SKM-1 (cell line): ENCODE results near the gene TEAD1.

Experiments used
- DNase-seq: peaks from one replicate; lab custom pipeline; 2025; ENCODE audit not compliant: unreplicated experiment; lab: John Stamatoyannopoulos, UW

TEAD1 gene

GRCh38 chr11:12664385-12664784 is 9.8 kb upstream of the TEAD1 start:
- DNase-seq: no peak

DNA sequence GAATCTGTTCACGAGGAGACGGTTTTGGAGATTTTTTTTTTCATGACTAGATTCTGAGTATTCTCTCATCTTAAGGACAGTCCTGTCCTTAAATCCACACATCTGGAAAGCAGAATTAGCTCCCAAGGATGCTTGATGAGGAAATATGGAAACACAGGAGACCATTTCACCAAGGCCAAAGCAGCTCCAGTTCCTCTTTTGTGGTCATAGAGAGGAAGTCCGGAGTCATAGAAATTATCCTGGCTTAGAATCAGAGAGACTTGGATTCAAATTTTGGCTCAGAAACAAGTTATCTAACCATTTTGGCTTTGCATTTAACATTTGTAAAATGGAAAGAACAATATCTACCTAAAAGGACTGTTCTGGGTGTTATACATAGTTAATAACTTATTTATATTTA is 7.3 kb upstream of the TEAD1 start:
- no peak for DNase-seq

DNA sequence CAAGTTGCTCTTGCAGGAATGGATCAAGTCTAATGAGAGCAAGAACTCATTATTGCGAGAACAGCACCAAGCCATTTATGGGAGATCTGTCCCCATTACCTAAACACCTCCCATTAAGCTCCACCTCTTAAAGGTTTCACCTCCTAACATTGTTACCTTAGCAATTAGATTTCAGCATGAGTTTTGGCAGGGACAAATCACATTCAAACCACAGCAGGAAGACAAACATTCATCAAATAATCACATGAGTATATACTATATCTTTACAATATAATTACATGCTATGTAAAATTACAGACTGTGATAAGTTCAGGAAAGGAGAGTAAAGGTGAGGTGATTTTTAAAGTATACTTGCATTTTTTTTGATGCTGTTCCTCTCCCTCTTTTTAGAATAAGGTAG is 6.6 kb upstream of the TEAD1 start:
- DNase-seq: no peak

DNA sequence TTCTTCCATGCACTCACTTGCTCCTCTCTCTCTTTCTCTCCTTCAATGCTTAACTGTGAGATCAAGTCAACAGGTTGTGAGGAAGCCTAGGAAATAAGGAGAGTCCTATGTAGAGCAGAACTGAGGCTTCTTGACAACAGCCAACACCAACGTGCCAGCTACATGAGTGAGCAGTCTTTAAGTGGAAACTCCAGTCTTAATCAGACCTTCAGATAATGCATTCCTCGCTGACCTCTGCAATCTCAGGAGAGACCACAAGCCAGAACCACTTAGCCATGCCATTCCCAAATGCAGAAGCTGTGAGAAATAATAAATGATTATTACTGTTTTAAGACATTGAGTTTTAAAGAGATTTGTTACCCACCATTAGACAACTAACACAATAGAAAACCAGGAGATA is 6.1 kb upstream of the TEAD1 start:
- no peak for DNase-seq

DNA sequence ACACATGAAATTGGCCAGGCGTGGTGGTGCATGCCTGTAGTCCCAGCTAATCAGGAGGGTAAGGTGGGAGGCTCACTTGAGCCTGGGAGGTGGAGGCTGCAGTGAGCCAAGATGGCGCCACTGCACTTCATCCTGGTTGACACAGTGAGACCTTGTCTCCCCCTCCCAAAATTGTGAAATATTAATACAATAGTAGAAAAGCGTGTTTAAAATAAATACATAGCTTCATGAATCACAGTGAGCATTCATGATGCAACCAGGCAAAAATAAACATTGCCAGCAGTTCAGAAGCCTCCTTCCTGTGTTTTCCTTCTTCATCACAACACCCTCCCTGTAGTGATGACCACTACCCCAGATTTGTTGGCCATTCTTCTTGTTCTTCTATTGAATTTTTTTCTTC is 4.3 kb upstream of the TEAD1 start:
- DNase-seq: no peak

- no peak for DNase-seq
Observed at GRCh38 chr11:12671370-12671769, 2.9 kb upstream of the TEAD1 start.

DNA sequence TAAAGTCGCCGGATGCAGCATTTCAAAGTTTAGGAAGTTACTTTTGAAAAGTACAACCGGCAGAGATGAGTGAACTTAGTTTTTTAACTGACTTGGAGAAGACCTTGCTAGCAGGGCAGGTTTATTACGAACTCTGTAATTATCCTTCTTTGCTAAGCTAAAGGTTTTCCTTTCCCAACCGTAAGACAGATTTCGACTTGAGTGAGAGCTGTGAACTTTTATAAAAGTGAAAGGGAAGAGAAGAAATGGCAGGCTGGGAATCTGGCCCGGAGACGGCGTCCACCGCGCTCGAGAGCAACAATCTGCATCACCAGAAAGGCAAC is 659 bp upstream of the TEAD1 start:
- DNase-seq: no peak

GRCh38 chr11:12674571-12674935 is 332 bp downstream of the TEAD1 start:
- DNase-seq: no peak

DNA sequence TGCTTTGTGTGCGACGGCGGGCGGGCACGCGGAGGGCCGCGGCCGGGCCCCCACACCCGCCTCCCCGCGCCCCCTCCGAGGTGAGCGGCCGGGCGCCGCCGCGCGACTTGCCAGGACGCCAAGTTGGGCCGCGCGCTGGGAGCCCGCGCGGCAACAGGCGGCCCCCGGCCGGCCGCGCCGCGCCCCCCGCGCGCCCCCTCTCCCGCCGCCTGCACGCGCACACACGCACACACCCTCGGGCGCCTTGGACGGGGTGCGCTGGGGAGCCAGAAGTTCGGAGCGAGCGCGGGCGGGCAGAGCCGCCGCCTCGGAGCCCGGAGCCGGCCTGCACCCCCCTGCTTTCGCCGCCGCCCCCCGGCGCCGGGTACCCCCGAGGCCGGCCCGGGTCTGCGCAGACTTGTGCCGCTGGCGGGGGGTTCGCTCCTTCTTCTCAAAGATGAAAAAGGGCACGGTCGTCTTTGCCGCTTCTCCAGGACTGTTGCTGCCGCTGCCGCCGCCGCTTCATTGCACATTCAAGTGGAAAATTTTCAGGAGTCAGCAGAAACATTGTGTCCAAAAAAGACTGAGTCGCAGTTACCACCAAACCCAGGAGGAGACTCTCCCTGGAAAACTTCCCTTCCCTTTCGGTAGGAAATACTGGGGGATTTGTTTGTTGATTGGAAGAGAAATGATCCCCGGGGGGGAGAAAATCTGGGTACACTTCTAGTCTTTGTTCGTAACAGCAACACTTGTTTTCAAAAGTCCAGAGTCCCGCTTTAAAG is 895 bp downstream of the TEAD1 start:
- no peak for DNase-seq

GRCh38 chr11:12675951-12676711 is 1.9 kb downstream of the TEAD1 start:
- no peak for DNase-seq

- DNase-seq: no peak
Observed at GRCh38 chr11:12677131-12677530, 2.9 kb downstream of the TEAD1 start.

DNA sequence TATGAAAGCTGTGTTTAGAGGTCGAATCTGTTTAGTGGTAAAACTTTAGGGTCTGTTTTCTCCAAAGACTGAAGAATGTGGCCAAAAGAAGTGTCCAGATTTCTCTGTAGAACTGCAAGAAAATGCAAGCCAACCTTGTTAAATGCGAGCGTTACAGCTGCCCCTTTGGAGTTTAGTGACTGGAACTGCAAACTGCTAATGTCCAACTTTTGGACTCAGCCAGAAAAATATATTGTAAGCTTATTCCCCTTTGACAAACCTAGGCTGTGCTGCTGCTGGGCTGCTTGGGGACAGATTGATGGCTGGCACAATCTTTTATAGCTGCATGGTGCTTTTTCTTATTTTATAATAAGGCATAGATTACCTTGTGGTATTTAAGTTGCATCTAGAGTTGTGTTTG is 3.9 kb downstream of the TEAD1 start:
- DNase-seq: no peak

- DNase-seq: no peak
Observed at GRCh38 chr11:12678991-12679390, 4.8 kb downstream of the TEAD1 start.

- DNase-seq: no peak
Observed at GRCh38 chr11:12679471-12679870, 5.2 kb downstream of the TEAD1 start.

- peak; percentile 44 for DNase-seq
Observed at GRCh38 chr11:12680246-12680939, 6.2 kb downstream of the TEAD1 start.

DNA sequence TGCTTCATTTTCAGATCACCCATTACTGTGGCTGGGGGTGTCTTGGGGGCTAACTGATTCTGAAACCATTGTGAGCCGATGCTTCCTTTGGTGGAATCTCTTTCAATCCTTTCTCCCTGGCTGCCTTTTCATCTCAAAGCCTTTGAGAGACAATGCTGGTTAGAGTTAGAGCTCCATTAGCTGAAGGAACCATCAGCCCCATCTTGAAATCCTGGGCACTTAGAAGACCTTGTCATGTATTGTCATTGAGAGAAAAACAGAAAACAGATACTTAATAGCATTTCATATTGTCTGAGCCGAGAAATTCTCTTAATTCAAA is 6.7 kb downstream of the TEAD1 start:
- no peak for DNase-seq

GRCh38 chr11:12681466-12681865 is 7.2 kb downstream of the TEAD1 start:
- no peak for DNase-seq

DNA sequence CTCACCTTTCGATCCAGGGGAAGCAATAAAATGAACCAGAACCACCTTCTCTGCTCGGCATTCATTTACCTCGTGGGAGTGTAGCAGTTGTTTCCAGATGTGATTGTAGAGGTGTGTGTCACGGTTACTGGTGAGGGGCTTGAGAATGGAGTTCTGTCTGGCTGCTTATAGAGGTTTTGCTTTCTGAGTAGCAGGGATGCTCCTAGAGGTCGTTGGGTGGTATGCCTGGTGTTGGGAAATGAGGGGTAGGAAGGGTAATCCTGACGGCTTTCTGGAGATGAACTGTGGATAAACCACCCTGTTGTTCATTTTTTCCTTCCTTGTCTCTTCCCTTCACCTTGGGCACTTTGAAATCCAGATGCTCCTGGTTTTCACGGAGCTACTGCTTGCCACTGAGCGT is 8.1 kb downstream of the TEAD1 start:
- no peak for DNase-seq

GRCh38 chr11:12682737-12683500 is 8.7 kb downstream of the TEAD1 start:
- no peak for DNase-seq

DNA sequence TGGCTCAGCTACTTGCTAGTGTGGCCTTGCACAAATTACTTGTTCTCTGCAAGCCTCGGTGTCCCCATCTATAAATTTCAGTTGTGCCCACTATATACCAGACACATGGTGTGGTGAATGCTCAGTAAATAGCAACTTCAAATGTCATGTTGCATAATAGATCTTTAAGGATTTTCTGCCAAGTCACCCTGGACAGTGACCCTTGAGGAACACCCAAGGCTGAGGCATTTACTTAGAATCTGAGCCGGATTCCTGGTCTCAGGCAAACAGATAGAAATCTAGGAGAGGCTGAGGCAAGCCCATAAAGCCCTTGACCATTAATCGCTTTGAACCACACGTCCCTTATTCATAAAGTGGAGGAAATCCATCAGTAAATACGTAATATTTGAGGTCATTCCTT is 9.7 kb downstream of the TEAD1 start:
- DNase-seq: no peak

DNA sequence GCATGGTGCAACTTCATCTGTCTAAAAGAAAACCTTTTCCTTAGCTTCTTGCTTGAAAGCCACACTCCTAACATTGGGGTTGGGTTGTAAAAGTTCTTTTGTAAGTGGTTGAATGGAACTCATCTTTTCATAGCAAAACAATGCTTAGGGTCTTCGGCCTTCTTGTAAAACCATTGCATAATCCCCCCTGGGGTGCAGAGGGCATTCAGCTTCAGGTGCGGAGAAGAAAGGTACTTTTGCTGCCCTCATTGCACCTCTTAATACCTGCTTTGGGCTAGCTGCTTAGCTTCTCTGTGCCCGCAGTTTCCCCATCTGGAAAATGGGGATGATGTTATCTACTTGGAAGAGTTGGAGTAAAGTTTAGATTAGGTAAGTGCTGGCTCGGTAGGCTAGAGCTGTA is 10.1 kb downstream of the TEAD1 start:
- no peak for DNase-seq

DNA sequence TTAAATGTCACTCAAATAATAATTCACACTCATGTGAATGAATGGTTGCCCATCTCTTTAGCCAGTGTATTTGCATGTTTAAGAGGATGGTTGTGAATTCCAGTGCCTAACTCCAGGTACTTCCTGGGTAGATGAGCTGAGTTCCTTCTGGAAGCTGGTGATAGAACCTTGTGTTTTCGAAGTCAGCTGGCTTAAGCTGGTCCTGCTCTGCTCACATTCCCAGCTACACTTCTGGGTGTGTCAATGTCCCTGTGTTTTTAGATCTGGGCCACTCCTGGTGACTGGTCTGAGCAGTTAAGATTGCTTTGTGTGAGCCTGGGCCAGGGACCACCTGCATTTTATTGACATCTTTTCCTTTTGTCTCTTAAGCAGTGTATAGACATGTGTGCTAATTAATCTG is 10.6 kb downstream of the TEAD1 start:
- DNase-seq: no peak
